ENCODE data around the gene DOCK4. TPM values are rescaled to one million over a fixed set of nuclear protein-coding genes. Genes with fewer than 3 reads are reported as not detected.

The DOCK4 gene
- total RNA-seq, 4 donors from 2014 or later = 8.2 to 9.0 (median 8.6) TPM

DNA sequence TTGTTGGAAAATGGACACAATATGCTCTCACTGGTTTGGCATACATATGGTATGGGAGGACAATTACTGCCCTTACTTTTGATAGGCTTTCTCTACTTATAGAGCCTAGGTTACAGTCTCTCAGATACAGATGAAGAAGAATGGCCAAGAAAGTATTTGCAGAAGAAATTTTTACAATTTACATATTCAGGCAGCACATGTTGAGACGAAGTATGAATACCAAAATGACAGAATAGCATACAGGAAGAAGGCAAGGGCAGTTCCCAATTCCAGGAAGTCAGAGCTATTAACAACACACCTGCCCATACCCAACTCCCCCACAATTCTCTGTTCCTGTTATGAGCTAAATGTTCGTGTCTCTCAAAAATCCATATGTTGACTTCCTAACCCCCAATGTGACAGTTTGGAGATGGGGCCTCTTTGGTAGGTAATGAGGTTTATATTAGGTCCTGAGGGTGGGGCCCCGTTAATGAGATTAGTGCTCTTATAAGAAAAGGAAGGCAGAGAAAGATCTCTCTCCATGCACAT, 67.8 kb downstream of the DOCK4 start:
- 72 to 74% methylated on average over 3 of the region's 3 CpGs for WGBS, 2 donors
- no peak for TF ChIP-seq POLR2A (IDR thresholded peaks at IDR 0.05)
- TF ChIP-seq, protein P1, sequence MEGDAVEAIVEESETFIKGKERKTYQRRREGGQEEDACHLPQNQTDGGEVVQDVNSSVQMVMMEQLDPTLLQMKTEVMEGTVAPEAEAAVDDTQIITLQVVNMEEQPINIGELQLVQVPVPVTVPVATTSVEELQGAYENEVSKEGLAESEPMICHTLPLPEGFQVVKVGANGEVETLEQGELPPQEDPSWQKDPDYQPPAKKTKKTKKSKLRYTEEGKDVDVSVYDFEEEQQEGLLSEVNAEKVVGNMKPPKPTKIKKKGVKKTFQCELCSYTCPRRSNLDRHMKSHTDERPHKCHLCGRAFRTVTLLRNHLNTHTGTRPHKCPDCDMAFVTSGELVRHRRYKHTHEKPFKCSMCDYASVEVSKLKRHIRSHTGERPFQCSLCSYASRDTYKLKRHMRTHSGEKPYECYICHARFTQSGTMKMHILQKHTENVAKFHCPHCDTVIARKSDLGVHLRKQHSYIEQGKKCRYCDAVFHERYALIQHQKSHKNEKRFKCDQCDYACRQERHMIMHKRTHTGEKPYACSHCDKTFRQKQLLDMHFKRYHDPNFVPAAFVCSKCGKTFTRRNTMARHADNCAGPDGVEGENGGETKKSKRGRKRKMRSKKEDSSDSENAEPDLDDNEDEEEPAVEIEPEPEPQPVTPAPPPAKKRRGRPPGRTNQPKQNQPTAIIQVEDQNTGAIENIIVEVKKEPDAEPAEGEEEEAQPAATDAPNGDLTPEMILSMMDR (IDR thresholded peaks at IDR 0.05) = no peak
- no peak for DNase-seq (ENCODE audit: low spot score in 2 of 2)
- H3K4me3 ChIP-seq (ENCODE audit: low read depth, poor library complexity, severe bottlenecking) = no peak overlapping the region
- intact Hi-C loops (cut with DNase I; ENCODE audit: low total_unique reads) = no loop called here

DNA sequence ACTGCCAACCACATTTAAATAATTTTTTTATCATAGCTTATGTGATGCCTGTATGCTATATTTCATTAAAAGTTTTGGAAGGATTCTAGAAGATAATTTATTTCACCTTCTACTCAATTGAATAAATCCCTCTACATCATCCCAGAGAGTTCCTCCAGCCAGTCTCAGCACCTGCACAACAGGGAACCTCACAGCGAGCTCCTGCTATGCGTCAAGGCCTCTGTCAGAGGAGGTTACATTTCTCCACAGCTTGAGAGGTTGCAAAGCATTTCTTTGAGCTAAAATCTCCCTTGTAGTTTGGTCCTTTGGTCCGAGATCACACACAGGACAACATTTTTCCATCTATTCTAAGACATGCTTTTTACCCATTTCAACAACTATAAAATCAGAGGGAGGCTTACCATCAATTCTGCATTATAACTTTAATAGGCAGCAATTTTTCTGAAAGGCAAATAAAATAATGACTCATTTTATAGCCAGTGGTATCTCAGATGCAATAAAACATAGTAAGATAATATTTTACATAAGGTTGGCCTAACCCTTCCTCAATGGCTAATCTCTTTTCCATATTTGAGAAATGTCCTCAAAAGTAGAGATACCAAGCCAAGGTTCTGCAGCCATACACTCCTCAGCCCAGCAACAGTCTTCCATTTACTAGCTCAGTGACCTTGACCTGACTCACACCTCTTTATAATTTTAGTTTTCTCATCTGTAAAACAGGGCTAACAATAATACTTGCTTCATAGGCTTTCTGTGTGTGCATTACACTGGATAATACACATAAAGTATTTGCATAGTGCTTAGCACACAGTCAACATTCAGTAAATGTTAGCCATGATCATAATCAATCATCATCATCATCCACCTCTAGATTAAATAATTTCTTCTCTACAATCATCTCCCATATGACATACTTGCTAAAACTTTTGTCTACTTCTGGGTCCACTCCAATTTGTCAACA, 68.8 kb downstream of the DOCK4 start:
- no peak overlapping the region for H3K4me3 ChIP-seq (ENCODE audit: low read depth, poor library complexity, severe bottlenecking)
- no peak for TF ChIP-seq POLR2A (IDR thresholded peaks at IDR 0.05)
- TF ChIP-seq, protein P1 (IDR thresholded peaks at IDR 0.05) = no peak
- intact Hi-C loops (cut with DNase I; ENCODE audit: low total_unique reads) = no loop called here
- no peak for DNase-seq (ENCODE audit: low spot score in 2 of 2)
- WGBS, 2 donors = 84 to 88% methylated on average over 3 of the region's 3 CpGs

DNA sequence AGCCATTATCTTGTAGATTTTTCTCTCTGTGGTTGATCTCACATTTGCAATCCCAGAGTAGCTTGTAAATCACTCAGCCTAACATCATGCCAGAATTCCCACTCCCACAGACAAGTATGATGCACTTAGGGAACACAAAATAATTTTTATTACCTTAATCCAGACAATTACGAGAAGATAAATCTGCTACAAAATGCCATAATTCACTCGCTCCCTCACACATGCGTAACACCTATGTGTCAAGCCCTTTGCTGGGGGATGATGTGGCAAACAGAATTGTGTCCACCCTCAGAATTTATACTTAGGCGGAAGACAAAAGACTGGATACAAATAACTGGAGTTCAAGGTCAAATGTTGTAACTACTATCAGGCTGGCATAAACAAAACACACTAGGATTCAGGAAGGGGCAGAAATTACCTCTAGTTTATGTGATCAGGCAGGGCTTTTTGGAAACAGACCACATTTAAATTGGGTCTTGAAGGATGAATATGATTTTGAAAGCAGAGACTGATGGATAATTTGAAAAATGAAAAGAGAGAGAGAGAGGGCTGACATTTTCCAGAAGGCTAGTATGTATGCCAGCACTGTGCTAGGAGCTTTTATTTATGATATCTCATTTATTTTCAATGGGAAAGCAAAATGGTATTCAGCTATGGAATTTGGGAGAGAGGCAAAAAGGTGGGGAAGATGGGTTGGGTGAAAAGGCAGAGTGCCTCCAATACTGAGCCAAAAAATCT, 69.8 kb downstream of the DOCK4 start:
- no peak overlapping the region for H3K4me3 ChIP-seq (ENCODE audit: low read depth, poor library complexity, severe bottlenecking)
- 74 to 78% methylated on average over 4 of the region's 4 CpGs for WGBS, 2 donors
- intact Hi-C loops (cut with DNase I; ENCODE audit: low total_unique reads) = no loop called here
- TF ChIP-seq, protein P1 (IDR thresholded peaks at IDR 0.05) = no peak
- TF ChIP-seq POLR2A (IDR thresholded peaks at IDR 0.05) = no peak
- no peak for DNase-seq (ENCODE audit: low spot score in 2 of 2)

DNA sequence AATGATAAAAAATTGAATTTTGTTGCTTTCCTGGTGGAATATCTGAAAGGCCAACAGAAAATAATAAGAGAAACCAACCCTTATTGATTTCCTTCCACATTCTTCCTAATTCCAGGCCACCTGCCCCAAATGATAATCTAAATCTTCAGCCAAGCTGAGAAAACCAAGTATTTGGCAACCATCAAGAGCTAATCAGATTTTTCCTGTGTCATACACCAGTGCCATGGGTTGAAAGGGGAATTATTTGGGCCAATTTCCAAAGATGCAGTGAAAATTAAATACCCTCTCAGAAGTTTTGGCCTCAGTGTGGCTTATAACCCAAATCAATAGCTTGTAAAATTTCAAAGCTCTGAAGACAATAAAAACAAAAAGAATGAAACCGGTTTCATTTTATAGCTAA, 70.4 kb downstream of the DOCK4 start:
- no peak for DNase-seq (ENCODE audit: low spot score in 2 of 2)
- intact Hi-C loops (cut with DNase I; ENCODE audit: low total_unique reads) = no loop called here
- no peak overlapping the region for H3K4me3 ChIP-seq (ENCODE audit: low read depth, poor library complexity, severe bottlenecking)
- TF ChIP-seq, protein P1 (IDR thresholded peaks at IDR 0.05) = no peak
- no peak for TF ChIP-seq POLR2A (IDR thresholded peaks at IDR 0.05)
- WGBS, 2 donors = 40 to 60% methylated on average over 1 of the region's 1 CpG

DNA sequence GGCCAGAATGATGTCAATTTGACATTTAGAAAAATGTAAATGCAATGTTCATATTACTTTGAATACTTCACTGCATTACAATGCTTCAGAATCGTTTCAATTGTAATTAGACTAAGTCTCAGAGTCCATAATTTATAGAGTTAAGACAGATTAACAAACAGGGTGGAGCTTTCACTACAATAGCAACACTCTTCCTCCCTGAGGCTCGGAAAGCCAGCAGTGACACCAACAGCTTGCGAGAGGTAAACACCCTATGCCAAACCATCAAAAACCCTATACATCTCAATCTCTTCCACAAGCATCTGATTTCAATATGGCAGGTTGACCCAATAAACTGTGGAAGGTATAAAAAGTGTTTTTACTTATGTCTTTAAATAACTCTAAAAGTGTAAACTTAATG, 72.2 kb downstream of the DOCK4 start:
- no peak overlapping the region for H3K4me3 ChIP-seq (ENCODE audit: low read depth, poor library complexity, severe bottlenecking)
- no peak for DNase-seq (ENCODE audit: low spot score in 2 of 2)
- WGBS, 2 donors = 53 to 56% methylated on average over 3 of the region's 3 CpGs
- intact Hi-C loops (cut with DNase I; ENCODE audit: low total_unique reads) = no loop called here
- no peak for TF ChIP-seq POLR2A (IDR thresholded peaks at IDR 0.05)
- TF ChIP-seq, protein P1 (IDR thresholded peaks at IDR 0.05) = no peak
